ENCODE data around the gene DGCR2.
"Not testable (repeated sequence)": the region's sequence is repeated elsewhere in the genome, so short reads cannot be mapped to it uniquely, and the experiment has no call there.

Gene DGCR2

GRCh38 chr22:19058713-19059451 is 63.3 kb downstream of the DGCR2 start:
- no peak for DNase-seq

- DNase-seq, result no peak
Observed at GRCh38 chr22:19057999-19058491, 64.2 kb downstream of the DGCR2 start.

- no peak for DNase-seq
Observed at GRCh38 chr22:19057539-19057938, 64.7 kb downstream of the DGCR2 start.

GRCh38 chr22:19056951-19057401 is 65.2 kb downstream of the DGCR2 start:
- DNase-seq, result no peak

GRCh38 chr22:19055801-19056200 is 66.4 kb downstream of the DGCR2 start:
- no peak for DNase-seq

GRCh38 chr22:19052941-19053541 is 69.2 kb downstream of the DGCR2 start:
- no peak for DNase-seq

- DNase-seq, result no peak
Observed at GRCh38 chr22:19051381-19052072, 70.7 kb downstream of the DGCR2 start.

GRCh38 chr22:19050847-19051246 is 71.4 kb downstream of the DGCR2 start:
- not testable (repeated sequence) for DNase-seq

- no peak for DNase-seq
Observed at GRCh38 chr22:19050117-19050516, 72.1 kb downstream of the DGCR2 start.

- no peak for DNase-seq
Observed at GRCh38 chr22:19048531-19048930, 73.7 kb downstream of the DGCR2 start.

GRCh38 chr22:19047993-19048392 is 74.2 kb downstream of the DGCR2 start:
- DNase-seq, result no peak

- DNase-seq, result no peak
Observed at GRCh38 chr22:19046719-19047609, 75.2 kb downstream of the DGCR2 start.

GRCh38 chr22:19046287-19046686 is 75.9 kb downstream of the DGCR2 start:
- no peak for DNase-seq

GRCh38 chr22:19045094-19045493 is 77.1 kb downstream of the DGCR2 start:
- DNase-seq, result no peak

GRCh38 chr22:19044381-19044780 is 77.8 kb downstream of the DGCR2 start:
- no peak for DNase-seq

GRCh38 chr22:19043121-19044085 is 78.8 kb downstream of the DGCR2 start:
- DNase-seq, result no peak

- DNase-seq, result no peak
Observed at GRCh38 chr22:19042285-19043120, 79.7 kb downstream of the DGCR2 start.

GRCh38 chr22:19041704-19042074 is 80.5 kb downstream of the DGCR2 start:
- DNase-seq, result no peak

GRCh38 chr22:19040888-19041703 is 81.1 kb downstream of the DGCR2 start:
- no peak for DNase-seq

- DNase-seq, result no peak
Observed at GRCh38 chr22:19040391-19040861, 81.8 kb downstream of the DGCR2 start.
